G401.6 (cell line): ENCODE measurements around the gene BRPF1.
A peak's percentile ranks its signal among the peaks of the same experiment; 100 is the strongest.

Experiments used
- FAIRE-seq: peaks from 2 replicates; lab custom pipeline; 2012; peaks lifted over from hg19 to GRCh38; lab: Jason Lieb, UNC

BRPF1 gene

DNA sequence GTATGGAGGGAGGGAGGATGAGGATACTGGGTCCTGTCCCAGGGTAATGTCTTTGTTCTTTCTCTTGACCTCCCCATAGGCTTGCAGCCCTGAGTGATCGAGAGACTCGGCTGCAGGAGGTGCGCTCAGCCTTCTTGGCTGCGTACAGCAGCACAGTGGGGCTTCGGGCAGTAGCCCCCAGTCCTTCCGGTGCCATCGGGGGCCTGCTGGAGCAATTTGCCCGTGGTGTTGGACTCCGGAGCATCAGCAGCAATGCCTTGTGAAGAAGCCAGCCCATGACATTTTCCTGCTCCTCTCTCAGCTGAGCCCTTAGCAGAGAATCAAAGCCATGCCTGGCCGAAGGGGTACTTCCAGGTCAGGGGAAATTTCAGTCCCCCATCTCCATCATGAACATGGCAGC is 29.8 kb upstream of the BRPF1 start:
- FAIRE-seq = no peak

DNA sequence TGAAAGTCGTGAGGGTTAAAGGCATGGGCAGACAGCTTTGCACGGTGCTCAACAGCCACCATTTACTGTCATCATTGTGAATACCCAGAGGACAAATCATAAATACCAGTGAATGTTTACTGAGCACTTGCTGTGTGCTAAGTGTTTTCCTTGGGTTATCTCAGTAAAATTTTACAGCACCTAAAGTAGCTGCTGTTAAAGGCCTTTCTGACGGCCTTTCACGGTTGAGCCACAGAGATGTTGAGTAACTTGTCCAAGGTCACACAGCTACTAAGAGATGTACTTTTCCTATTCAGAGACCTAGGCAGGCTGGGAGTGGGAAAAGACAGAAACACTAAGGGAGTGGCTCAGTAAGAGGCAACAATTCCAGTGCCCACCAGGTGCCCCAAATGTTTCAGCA is 28.3 kb upstream of the BRPF1 start:
- FAIRE-seq = no peak

DNA sequence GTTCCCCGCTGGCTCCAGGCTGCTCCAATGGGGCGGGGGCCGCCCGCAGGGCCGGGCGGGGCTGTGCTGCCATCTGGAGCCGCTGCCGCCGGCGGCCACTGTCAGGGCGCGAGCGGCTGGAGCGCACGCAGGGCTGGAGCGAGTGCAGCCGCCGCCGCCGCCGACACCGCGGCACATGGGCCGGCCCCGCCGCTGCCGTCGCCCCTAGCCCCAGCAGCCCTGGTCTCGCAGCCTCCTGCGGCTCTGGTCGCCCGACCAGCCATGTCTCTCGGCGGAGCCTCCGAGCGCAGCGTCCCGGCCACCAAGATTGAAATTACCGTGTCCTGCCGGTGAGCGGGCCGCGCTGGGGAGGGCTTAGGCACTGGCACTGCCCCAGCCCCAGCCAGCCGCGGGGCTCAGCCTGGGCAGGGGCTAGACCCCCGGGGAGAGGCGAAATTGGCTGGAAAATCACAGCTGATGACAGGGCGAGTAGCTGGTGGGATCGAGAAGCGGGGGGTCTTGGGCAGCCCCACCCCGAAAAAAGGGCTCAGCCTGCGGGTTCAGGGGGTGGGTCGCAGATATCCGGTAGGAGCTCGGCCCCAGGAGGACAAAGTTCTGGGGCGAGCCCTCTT is 27.7 kb upstream of the BRPF1 start, which contains the start of gene CPNE9:
Gene CPNE9, plus strand, starts transcription at position 98 of the 611 bp plus-strand sequence. Its CDS starts 164 bp downstream, at position 262.
- FAIRE-seq = no peak

GRCh38 chr3:9704347-9705322 is 26.9 kb upstream of the BRPF1 start:
- FAIRE-seq = no peak

- FAIRE-seq = no peak
Measured at GRCh38 chr3:9710174-9710739, 21.3 kb upstream of the BRPF1 start.

- FAIRE-seq = no peak
Measured at GRCh38 chr3:9712415-9712814, 19.1 kb upstream of the BRPF1 start.

GRCh38 chr3:9713142-9713541 is 18.4 kb upstream of the BRPF1 start:
- FAIRE-seq = no peak

DNA sequence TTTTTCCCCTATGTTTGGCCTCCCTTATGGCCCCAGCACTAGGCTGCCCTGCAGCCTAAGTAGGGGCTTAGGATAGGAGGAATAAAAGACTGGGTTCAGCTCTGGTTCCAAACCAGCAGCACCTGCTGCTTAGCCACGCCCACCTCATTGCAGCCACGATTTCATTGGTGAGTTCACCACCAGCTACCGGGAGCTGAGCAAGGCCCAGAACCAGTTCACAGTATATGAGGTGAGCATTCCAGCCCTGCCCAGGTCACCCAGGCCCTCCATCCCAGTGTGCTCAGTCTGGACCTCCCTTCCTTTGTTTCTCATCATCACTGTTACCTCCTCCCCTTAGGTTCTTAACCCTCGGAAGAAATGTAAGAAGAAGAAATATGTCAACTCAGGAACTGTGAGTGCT is 16.4 kb upstream of the BRPF1 start:
- no peak for FAIRE-seq

DNA sequence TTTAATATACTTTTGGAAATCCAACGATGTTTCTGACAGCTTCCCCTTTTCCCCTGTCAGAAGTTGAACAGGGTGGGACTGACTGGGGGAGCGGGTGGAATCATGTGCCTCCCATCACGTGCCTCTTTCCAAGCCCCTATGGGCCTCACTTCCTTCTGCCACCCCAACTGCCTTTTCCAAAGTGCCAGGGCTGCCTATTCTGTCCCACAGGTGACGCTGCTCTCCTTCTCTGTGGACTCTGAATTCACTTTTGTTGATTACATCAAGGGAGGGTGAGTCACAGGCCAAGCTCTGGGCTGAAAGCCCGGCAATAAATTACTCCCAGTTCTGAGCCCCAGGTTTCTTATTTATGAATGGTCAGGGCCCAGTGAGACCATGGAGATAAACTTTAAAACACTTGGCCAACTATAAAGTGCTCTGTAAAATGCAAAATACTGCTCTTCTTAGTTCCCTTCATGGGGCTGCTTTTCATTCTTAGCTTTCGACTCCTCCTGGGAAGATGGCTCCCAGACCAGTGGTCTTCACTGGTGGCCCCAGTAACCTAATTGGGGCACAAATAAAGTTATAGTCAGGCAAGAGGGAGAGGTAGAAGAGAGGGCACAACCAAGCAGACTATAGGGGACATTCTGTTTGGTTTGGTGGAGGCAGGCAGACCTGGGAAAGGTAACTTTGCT is 15.6 kb upstream of the BRPF1 start:
- FAIRE-seq = no peak

GRCh38 chr3:9716801-9717555 is 14.6 kb upstream of the BRPF1 start:
- no peak for FAIRE-seq

GRCh38 chr3:9717563-9717962 is 14.0 kb upstream of the BRPF1 start:
- FAIRE-seq = no peak

- no peak for FAIRE-seq
Measured at GRCh38 chr3:9718118-9718517, 13.4 kb upstream of the BRPF1 start.

GRCh38 chr3:9721015-9721699 is 10.4 kb upstream of the BRPF1 start:
- no peak for FAIRE-seq

- FAIRE-seq = no peak
Measured at GRCh38 chr3:9721700-9722060, 9.9 kb upstream of the BRPF1 start.

DNA sequence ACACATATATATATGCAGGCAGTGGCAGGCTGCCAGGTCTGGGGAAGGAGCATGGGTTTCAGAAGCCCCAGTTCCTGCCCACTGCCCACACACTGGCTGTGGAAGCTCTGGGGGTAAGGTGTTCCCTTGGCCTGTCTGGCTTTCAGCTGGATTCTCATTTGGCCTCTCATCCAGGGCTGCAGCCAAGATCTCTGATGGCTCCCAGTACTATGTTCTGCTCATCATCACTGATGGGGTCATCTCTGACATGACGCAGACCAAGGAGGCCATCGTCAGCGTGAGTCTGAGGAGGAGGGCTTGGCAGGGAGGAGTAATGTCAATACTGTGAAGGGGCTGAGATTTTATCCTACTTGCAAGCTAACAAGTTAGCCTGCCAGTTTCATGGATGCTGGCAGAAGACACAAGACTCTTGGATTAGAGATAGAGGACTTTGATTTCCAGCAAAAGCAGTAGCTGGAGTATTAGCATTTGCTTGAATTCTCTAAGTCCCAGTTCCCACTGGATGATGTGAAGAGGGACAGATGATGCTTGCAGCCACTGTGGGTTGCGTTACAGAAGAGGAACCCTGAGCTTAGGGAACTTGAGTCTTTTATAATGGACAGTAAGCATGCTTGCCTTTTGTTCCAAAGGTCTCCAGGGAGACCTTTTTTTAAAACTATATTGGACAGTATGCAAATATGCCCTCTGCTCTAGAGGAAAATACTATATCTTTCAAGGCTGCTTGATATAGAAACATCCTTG is 5.6 kb upstream of the BRPF1 start:
- no peak for FAIRE-seq

DNA sequence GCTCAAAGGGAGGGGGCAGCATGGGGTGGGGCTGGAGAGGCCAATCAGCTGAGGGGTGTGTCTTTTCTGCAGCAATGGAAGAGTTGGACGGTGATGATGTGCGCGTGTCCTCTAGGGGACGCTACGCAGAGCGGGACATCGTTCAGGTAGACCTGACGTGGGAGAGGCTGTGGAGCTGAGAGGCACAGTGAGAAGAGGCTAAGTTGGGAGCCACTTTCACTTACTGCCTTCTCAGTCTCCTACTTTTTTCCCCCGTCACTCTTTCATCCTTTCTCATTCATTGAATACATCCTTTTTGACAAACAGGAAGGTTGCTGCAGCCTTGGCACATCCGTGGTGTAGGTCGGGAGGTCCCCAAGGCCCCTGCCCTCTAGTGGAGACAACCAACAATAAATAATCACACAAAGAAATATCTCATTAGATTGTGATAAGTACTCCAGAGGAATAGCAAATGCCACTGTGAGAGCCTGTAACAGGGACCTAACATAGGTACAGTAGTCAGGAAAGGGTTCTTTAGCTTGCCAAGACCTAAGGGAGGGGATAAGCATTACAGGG is 4.4 kb upstream of the BRPF1 start:
- no peak for FAIRE-seq

DNA sequence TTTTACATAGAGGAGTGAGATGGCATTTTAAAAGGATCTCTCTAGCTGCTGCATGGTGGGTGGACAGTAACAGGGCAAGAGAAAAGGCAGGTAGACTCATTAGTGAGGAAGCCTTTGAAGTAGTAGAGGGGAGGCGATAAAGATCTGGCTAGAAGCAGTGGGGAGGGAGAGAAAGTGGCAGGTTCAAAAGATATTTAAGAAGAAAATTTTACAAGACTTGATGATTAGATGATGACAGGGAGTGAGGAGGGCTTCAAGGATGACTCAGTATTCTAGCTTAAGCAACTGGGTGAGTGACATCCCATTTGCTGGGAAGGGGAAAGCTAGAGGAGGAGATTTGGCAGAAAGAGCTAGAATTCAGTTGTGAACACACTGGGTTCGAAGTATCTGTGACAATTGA is 3.8 kb upstream of the BRPF1 start:
- no peak for FAIRE-seq

- no peak for FAIRE-seq
Measured at GRCh38 chr3:9729419-9729818, 2.1 kb upstream of the BRPF1 start.

- peak; percentile 70 for FAIRE-seq
Measured at GRCh38 chr3:9730657-9731205, 804 bp upstream of the BRPF1 start.
